ENCODE data around the gene ODAD4. TPM values are rescaled to one million over a fixed set of nuclear protein-coding genes. Genes with fewer than 3 reads are reported as not detected.
A peak's percentile ranks its signal among the peaks of the same experiment; 100 is the strongest.

Gene ODAD4
- total and polyA plus RNA-seq, 2 donors from 2014 or later, result 4.6 to 6.0 TPM

GRCh38 chr17:41989702-41990419, 59.4 kb downstream of the ODAD4 start:
- Histone ChIP-seq H3K4me1 (ENCODE audit: control insufficient read depth in 2 of 3, insufficient read depth in 2 of 3, low read depth in 1 of 3, low read length in 3 of 3) (no peaks in the 10 kb centered on the region), H3K27me3 (ENCODE audit: control insufficient read depth, insufficient read depth, low read length) (no peaks in the 10 kb centered on the region), H3K27ac (ENCODE audit: low read depth in 2 of 2, low read length in 2 of 2) (no peak overlapping the region), H3K36me3 (ENCODE audit: control insufficient read depth in 2 of 3, insufficient read depth in 3 of 3, low read length in 3 of 3) (peaks cover 21 to 69% (median 41%) of the 10 kb centered on the region in 3 donors), H3K9ac (ENCODE audit: low read length in 3 of 3) (no peak overlapping the region), H3K9me3 (ENCODE audit: control insufficient read depth in 2 of 3, insufficient read depth in 1 of 3, low read length in 3 of 3) (no peaks in the 10 kb centered on the region), H3K4me3 (ENCODE audit: low read length in 3 of 3) (no peak overlapping the region)
- DNase-seq (no peak), FAIRE-seq (no peak)
- intact Hi-C loops (cut with DNase I), result no loop called here
- TF ChIP-seq, protein P1, sequence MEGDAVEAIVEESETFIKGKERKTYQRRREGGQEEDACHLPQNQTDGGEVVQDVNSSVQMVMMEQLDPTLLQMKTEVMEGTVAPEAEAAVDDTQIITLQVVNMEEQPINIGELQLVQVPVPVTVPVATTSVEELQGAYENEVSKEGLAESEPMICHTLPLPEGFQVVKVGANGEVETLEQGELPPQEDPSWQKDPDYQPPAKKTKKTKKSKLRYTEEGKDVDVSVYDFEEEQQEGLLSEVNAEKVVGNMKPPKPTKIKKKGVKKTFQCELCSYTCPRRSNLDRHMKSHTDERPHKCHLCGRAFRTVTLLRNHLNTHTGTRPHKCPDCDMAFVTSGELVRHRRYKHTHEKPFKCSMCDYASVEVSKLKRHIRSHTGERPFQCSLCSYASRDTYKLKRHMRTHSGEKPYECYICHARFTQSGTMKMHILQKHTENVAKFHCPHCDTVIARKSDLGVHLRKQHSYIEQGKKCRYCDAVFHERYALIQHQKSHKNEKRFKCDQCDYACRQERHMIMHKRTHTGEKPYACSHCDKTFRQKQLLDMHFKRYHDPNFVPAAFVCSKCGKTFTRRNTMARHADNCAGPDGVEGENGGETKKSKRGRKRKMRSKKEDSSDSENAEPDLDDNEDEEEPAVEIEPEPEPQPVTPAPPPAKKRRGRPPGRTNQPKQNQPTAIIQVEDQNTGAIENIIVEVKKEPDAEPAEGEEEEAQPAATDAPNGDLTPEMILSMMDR (IDR thresholded peaks at IDR 0.05; ENCODE audit: borderline replicate concordance, extremely low read depth, insufficient read depth), result no peak

DNA sequence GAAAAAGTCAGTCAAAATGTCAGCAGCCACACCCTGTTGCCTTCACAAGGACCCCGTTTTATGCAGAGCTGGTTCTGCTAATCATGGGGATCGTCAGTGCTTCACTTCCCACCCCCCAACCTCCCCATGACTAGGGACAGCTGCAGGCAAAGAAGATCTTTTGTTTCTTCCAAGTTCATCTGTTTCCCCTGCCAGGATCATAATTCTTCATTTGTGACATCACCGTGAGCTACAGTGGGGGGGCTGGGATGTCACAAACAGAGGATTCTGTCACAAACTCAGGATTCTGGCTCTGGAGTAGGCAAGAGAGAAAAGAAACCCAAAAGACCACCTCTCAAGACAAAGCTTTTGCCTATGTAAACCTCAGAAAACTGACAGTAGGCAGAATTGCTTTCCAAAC, 62.2 kb downstream of the ODAD4 start:
- H3K9ac ChIP-seq (ENCODE audit: low read length in 3 of 3), result no peak overlapping the region
- no peak overlapping the region for H3K4me3 ChIP-seq (ENCODE audit: low read length in 3 of 3)
- H3K27ac ChIP-seq (ENCODE audit: low read depth in 2 of 2, low read length in 2 of 2), result no peak overlapping the region
- H3K4me1 ChIP-seq (ENCODE audit: control insufficient read depth in 2 of 3, insufficient read depth in 2 of 3, low read depth in 1 of 3, low read length in 3 of 3), result no peaks in the 10 kb centered on the region
- no peaks in the 10 kb centered on the region for H3K9me3 ChIP-seq (ENCODE audit: control insufficient read depth in 2 of 3, insufficient read depth in 1 of 3, low read length in 3 of 3)
- TF ChIP-seq, protein P1 (IDR thresholded peaks at IDR 0.05; ENCODE audit: borderline replicate concordance, extremely low read depth, insufficient read depth), result no peak
- DNase-seq (peak in 1 of 5 donors; percentile 37), FAIRE-seq (no peak)
- peaks cover 17 to 80% (median 44%) of the 10 kb centered on the region in 3 donors for H3K36me3 ChIP-seq (ENCODE audit: control insufficient read depth in 2 of 3, insufficient read depth in 3 of 3, low read length in 3 of 3)
- no peaks in the 10 kb centered on the region for H3K27me3 ChIP-seq (ENCODE audit: control insufficient read depth, insufficient read depth, low read length)
- intact Hi-C loops (cut with DNase I), result no loop called here

GRCh38 chr17:41996855-41997164, 66.4 kb downstream of the ODAD4 start:
- H3K9ac ChIP-seq (ENCODE audit: low read length in 3 of 3), result no peak overlapping the region
- no peak overlapping the region for H3K4me3 ChIP-seq (ENCODE audit: low read length in 3 of 3)
- H3K36me3 ChIP-seq (ENCODE audit: control insufficient read depth in 2 of 3, insufficient read depth in 3 of 3, low read length in 3 of 3), result peaks cover 9 to 64% (median 34%) of the 10 kb centered on the region in 3 donors
- H3K27ac ChIP-seq (ENCODE audit: low read depth in 2 of 2, low read length in 2 of 2), result no peak overlapping the region
- H3K4me1 ChIP-seq (ENCODE audit: control insufficient read depth in 2 of 3, insufficient read depth in 2 of 3, low read depth in 1 of 3, low read length in 3 of 3), result peaks cover 0 to under 1% (median 0%) of the 10 kb centered on the region in 3 donors
- FAIRE-seq, result no peak
- no peaks in the 10 kb centered on the region for H3K9me3 ChIP-seq (ENCODE audit: control insufficient read depth in 2 of 3, insufficient read depth in 1 of 3, low read length in 3 of 3)
- TF ChIP-seq, protein P1 (IDR thresholded peaks at IDR 0.05; ENCODE audit: borderline replicate concordance, extremely low read depth, insufficient read depth), result no peak
- no peaks in the 10 kb centered on the region for H3K27me3 ChIP-seq (ENCODE audit: control insufficient read depth, insufficient read depth, low read length)
- DNase-seq, result no peak
- intact Hi-C loops (cut with DNase I), result no loop called here

Data from kidney (tissue), 14 donors.